GM06990 (cell line): ENCODE results near the gene NEUROD4.

Source experiments
- DNase-seq: peaks from one replicate; pipeline ENCODE4 v3.0.0-alpha.2; 2011; ENCODE audit not compliant: insufficient read length; ENCODE audit errors: extremely low read depth
- H3K27me3 ChIP-seq: replicated peaks from 2 replicates; pipeline ENCODE4 v1.6.0; 2011; ENCODE audit warnings: low read length; ENCODE audit not compliant: control insufficient read depth, insufficient read depth
- H3K36me3 ChIP-seq: 2 replicates; pipeline ENCODE4 v1.5.1; 2011; ENCODE audit warnings: low read length; ENCODE audit not compliant: control insufficient read depth, insufficient read depth
- H3K4me3 ChIP-seq: replicated peaks from 2 replicates; pipeline ENCODE4 v1.5.1; 2011; ENCODE audit warnings: low read depth, mild to moderate bottlenecking, control low read depth, low read length
- TF ChIP-seq, protein P1 (sequence below): IDR thresholded peaks from 2 replicates; pipeline ENCODE4 v1.5.1; 2011; ENCODE audit warnings: low read length, control low read depth, mild to moderate bottlenecking, inconsistent platforms; ENCODE audit not compliant: insufficient read depth, poor library complexity, severe bottlenecking

NEUROD4 gene

DNA sequence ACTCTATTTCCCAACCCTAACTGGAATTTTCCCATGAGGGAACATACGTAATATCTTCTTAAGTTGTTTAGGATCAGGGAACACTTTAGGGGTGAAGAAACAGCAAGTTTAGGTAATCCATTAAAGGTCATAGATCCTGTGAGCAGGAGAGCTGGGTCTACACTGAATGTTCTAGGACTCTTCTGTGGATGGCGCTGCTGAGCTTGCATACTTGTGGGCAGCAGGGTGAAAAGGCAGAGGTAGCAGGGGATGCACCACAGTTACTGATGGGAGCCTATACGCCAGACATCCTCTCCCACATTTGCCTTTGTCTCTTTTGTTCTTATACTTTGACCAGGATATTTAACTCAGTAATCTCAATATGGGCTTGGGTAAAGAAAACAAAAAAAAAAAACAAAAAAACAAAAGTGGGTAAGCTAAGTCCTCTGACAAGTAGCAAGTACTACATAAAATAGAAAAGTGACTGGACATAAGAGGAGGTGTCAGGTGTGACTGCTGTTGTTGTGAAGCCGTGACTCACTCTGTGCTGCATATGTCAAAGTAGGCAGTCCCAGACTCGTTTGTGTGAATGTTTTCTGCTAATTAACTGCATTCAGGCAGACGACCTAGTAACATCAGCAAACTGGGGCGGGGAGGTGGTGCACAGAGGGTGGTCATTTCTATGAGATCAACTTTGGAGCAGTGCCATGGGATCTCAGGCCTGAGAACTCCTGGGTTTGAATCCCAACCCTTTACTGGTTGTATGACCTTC lies 31.6 kb downstream of the NEUROD4 start:
- H3K27me3 ChIP-seq: no peaks in the 10 kb centered on the region
- H3K36me3 ChIP-seq: no peaks in the 10 kb centered on the region
- DNase-seq: no peak
- H3K4me3 ChIP-seq: no peak overlapping the region
- TF ChIP-seq, protein P1, sequence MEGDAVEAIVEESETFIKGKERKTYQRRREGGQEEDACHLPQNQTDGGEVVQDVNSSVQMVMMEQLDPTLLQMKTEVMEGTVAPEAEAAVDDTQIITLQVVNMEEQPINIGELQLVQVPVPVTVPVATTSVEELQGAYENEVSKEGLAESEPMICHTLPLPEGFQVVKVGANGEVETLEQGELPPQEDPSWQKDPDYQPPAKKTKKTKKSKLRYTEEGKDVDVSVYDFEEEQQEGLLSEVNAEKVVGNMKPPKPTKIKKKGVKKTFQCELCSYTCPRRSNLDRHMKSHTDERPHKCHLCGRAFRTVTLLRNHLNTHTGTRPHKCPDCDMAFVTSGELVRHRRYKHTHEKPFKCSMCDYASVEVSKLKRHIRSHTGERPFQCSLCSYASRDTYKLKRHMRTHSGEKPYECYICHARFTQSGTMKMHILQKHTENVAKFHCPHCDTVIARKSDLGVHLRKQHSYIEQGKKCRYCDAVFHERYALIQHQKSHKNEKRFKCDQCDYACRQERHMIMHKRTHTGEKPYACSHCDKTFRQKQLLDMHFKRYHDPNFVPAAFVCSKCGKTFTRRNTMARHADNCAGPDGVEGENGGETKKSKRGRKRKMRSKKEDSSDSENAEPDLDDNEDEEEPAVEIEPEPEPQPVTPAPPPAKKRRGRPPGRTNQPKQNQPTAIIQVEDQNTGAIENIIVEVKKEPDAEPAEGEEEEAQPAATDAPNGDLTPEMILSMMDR: no peak

DNA sequence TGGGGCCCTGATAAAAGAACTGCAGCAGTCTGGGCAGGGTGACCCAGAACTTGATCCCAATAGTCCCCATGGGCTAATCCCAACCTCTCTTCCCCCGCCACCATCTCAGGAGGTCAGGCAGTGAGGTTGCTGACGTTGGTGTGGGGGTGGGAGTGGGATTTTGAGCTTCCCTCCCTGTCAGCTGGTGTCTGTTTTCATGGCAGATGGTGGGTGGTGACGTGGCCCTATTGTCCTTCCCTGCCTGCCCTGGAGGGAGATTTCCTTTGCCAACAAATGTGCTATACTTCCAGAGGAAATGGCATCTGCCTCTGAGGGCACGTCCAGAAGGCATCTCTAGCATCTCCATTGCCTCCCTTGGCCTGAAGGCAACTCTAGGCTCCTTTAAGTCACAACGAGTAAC lies 37.7 kb downstream of the NEUROD4 start:
- H3K4me3 ChIP-seq: no peak overlapping the region
- no peak for DNase-seq
- no peaks in the 10 kb centered on the region for H3K36me3 ChIP-seq
- H3K27me3 ChIP-seq: no peaks in the 10 kb centered on the region; the same call in 1 of the 2 replicates
- TF ChIP-seq, protein P1: no peak

DNA sequence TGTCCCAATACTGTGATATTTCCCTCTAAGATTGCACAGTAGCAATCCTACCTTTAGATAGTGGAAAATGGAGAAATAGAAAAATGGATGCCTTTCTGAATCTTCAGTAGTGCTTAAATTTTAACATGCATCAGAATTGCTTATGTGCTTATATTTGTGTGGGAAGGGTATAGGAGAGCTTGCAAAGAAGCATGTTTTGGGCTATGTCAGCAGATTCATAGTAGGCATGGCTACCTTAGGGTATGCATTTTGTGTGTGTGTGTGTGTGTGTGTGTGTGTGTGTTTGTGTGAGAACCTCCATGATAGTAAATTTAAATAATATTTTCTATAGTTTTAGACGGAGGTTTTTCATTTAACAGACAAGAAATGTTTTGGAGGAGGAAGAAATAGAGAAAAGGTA lies 38.3 kb downstream of the NEUROD4 start:
- no peaks in the 10 kb centered on the region for H3K36me3 ChIP-seq
- H3K4me3 ChIP-seq: no peak overlapping the region
- no peaks in the 10 kb centered on the region; the same call in 1 of the 2 replicates for H3K27me3 ChIP-seq
- TF ChIP-seq, protein P1: no peak
- no peak for DNase-seq

DNA sequence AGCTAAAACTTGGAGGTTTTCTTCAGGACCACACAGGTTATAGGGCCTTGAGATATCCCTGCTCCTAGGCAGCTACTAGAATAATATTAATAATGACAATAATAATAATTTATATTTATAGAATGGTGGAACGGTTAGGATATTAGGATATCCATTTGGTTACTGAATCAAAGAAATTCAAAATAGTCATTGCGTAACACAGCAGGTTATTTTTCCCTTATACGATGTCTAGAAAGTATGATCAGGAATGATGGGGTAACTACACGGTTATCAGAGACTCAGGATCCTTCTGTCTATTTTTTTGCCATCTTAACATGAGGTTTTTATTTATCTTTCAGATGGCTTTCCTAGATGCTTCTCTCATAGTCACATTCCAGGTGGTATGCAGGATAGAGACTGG lies 39.0 kb downstream of the NEUROD4 start:
- Histone ChIP-seq H3K4me3 (no peak overlapping the region), H3K27me3 (no peaks in the 10 kb centered on the region; the same call in 1 of the 2 replicates), H3K36me3 (no peaks in the 10 kb centered on the region)
- TF ChIP-seq, protein P1: no peak
- DNase-seq: no peak

DNA sequence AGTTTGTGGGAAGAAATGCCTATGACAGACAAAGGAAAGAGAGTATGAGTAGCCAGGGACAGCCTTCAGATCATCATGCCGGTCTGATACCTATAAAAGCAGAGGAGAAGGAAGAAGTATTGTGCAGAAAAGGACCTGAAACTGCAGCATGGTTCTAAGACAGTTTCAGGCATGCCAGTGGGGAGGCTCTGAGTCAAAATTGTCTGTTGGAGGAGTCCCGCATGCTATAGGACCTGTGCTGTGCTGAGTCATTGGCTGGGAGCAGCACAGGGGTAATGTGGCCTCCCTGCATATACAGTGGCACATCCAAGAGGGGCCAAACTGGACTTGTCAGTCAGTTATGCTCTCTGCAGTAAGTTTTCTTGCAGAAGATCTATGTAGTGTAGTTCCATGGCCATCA lies 40.7 kb downstream of the NEUROD4 start:
- Histone ChIP-seq H3K4me3 (no peak overlapping the region), H3K27me3 (no peaks in the 10 kb centered on the region; the same call in 1 of the 2 replicates), H3K36me3 (no peaks in the 10 kb centered on the region)
- DNase-seq: peak; percentile 52
- TF ChIP-seq, protein P1: no peak
